Ramos (cell line): ENCODE measurements around the gene WDR27.
"Not testable (repeated sequence)": the region's sequence is repeated elsewhere in the genome, so short reads cannot be mapped to it uniquely, and the experiment has no call there.

ENCODE experiments used
- in situ Hi-C: fragments of 300-500 bp; cut with MboI; formaldehyde crosslinking; loops from one replicate; pipeline ENCODE4 v1.14.3; 2022; ENCODE audit warnings: low sequenced_read_pairs; ENCODE audit not compliant: unreplicated experiment

Gene WDR27

DNA sequence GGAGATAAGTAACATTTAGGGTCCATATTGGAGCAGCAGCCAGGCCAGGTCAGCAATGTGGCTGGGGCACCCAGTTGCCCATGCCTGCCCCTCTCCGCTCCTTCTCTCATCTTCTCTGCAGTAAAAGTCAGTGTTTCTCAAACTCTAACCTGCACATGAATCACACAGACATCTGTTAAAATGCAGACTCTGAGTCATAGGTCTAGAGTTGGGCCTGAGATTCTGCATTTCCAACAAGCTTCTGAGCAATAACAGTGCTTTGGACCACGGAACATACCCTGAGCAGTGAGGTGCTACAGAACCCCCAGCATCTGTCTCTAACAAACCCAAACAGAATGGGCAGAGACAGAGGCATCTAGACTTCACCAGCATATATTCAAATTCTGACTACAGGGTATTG lies 12.3 kb upstream of the WDR27 start:
- in situ Hi-C loops: no loop called here

DNA sequence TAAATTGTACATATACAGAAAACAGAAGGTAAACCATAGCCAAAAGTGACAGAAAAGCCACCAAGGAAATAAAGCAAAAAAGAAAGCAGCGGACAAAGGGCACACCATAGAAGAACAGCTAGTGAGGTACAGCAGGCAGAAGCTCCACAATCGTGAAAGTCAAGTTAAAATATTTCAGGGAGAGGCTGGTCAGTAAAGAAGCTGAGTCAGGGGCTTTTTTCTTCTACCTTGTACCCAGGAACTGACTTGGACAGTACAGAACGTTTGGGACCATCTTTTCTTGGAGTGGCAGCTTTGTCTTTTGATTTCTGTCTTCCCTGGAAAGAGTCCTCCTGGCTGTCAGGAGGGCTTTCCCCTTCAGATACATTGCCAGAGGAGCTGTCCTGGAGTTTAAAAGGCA lies 8.2 kb upstream of the WDR27 start:
- in situ Hi-C loops: no loop called here

DNA sequence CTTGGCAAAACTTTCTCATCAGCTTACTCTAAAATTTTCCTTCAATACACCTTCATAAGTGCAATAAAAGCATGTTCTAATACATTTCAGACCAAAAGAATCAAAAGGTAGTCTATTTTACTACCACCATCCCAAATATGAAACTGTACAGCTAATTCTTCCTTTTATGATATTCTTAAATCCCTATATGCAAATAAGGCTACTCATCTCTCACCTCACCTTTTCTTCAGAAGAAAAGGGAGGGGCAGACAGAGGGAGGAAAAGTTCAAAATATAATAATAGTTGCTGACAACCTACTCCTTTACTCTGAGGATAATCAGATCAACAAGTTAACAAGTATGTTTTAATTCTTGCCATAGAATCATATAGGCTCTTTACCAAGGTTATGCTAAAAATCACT lies 7.5 kb upstream of the WDR27 start:
- in situ Hi-C loops: no loop called here

DNA sequence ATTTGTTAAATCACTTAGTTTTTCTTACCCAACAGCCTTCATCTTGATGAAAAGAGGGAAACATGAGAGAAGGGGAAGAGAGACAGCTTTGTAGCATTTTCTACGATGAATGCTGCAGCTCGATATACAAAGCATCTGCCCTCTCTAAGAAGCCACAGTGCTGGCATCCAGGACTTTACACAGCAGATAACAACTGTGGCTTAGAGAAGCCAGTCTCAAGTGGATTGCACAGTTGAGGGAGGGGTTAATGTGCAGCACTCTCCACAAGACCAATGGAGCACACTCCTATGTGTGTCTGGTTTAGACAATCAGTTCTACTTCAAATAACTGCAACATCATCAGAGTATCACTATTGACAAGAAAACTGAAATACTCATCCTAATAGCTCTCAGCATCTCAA lies 5.9 kb upstream of the WDR27 start:
- in situ Hi-C loops: no loop called here

DNA sequence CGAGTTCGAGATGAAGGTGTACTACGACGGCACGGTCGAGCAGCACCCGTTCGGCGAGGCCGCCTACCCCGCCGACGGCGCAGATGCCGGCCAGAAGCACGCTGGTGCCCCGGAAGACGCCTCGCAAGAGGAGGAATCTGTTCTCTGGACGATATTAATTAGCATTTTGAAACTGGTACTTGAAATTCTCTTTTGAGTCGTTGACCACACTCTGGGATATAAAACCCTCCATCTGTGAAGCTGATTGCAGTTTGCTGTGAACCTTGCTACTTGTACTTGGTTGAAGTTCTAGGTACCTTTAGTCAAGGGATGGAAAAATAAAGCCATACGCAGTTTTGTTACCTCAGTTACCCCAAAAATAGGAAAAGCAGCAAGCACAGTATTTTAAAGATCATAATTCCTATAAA lies 1.0 kb upstream of the WDR27 start:
- in situ Hi-C loops: no loop called here

DNA sequence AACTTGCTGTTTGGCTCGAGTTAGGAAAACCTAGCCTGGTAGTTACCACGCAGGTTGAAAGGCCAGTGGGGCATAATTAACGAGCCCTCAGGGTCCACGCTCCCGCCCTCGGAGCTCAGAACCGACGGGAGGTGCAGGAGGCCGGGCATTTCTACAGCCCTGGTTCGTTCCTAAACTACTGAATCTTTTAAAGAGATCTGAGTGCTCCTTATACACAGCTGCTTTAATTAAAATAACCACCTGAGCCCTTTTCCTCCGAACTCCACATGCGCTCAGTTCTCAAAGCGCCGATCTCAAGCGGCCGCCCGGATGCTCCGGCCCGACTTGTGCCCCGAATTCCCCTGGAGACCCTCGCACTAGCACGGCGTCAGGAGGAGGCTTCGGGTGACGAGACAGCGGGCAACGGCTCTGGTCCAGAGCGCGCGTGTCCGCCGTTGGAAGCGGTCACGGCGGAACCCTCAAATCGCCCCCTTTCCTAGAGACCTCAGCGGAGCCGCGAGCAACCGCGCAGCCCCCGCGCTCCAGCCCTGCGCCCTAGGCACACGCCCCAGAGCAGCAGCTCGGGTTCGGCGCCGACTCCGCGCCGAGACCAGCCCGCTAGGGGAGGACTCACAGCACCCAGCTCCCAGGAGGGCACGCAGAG lies 397 bp downstream of the WDR27 start:
- in situ Hi-C loops: no loop called here

DNA sequence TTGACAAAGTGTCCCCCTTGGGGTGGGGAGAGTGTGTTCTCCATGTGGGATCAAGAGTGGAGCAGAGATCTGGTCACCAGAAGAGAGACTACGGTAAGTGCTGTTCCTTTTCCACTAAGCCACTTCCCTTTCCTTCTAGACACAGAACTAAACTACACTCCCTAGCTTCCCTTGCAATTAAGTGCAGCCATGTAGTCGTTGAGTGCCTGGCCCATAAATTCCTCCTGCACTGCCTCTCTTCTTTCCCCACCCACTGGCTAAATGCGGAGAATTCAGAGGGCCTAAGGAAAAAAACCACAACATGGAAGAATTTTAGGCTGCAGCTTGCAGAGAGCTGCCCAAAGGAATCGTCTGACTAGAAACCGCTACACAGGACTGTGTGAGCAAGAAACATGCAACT lies 1.5 kb downstream of the WDR27 start:
- in situ Hi-C loops: no loop called here

DNA sequence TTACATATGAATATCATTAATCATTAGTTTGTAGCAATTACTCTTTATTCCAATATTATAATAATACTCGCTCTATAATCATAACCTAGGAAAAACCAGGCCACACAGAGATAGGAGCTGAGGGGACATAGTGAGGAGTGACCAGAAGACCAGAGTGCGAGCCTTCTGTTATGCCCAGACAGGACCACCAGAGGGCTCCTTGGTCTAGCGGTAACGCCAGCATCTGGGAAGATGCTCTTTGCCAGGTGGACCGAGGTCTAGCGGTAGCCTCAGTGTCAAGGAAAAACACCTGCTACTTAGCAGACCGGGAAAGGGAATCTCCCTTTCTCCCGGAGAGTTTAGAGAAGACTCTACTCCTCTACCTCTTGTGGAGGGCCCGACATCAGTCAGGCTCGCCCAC lies 4.7 kb downstream of the WDR27 start:
- in situ Hi-C loops: not testable (repeated sequence)

DNA sequence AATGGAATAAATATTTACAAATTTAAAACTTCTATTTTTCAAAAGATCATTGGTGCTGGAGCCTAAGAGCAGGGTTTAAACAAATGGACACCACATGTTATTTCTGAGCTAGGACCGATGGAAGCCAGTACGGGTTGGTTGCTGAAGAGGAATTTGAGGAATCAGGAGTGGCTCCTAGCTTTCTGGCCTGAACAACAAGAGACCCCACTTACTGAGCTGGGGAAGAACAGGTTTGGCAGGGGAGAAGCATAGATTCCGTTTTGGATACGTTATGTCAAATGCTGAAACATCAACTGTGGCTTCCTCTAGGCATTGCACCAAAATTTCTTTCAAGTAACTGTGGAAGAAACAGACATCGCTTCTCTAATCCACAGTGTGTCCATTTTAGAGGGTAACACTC lies 6.7 kb downstream of the WDR27 start:
- in situ Hi-C loops: no loop called here

DNA sequence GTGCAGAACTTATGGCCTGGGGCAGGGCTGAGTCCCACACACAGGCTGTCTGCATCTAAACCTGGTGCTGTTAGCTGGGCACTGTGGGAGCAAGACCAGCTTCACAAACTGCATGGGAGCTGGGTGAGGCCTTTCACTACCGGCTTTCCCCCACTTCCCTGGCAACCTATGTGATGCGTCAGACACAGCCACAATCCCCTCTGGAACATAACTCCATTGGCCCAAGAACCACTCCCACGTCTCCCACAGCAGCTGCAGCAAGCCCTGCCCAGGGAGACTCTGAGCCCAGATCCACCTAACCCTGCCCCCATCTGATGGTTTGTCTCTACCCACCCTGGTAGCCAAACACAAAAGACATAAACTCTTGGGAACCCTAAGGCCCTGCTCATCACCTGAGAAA lies 9.3 kb downstream of the WDR27 start:
- in situ Hi-C loops: no loop called here

DNA sequence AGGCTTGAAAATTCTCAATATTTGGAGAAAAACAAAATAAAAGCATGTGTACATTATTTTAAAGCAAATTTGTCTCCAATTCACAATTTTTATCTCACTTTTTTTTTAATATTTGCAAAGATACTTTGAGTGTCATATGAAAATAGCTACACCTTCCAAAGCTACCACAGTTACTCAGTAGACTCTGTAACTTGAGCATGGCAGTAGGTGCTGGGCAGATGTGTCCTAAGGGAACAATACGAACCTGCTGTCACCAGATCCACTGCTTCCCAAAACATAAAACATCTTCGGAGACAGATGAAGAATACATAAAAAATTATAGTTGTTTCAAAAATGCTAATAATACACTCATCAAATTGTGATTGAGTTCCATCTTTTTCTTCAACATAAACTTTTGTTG lies 10.6 kb downstream of the WDR27 start:
- in situ Hi-C loops: no loop called here

DNA sequence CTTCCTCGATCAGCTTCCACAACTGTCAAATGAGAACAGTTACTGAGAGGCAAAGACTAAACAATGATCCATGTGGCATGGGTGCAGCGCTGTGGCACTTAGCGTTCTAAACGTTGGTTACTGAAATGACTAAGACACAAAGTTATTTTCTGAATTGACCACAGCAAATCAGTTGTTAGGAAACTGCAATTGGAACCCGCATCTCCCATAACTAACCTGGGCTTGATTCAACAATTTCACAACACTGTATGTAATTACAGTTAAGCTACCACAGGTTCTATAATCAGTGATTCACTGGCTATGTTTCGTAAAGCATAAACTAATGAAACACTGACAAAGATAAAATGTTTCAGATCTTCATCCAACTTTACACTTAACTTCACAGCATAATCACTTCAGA lies 12.5 kb downstream of the WDR27 start:
- in situ Hi-C loops: no loop called here

DNA sequence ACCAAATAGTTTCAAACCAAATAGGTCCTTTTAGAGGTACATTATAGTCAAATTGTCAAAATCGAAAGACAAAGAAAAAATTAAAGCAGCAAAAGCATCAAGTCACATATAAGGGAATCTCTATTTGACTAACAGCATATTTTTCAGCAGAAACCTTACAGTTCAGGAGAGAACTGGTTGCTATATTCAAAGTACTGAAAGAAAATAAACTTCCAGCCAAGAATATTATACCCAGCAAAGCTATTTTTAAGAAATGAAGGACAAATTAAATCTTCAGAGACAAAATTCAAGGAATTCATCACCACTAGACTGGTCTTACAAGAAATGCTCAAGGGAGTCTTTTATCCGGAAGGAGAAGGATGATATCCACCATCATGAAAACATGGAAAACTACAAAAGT lies 16.0 kb downstream of the WDR27 start:
- in situ Hi-C loops: no loop called here

DNA sequence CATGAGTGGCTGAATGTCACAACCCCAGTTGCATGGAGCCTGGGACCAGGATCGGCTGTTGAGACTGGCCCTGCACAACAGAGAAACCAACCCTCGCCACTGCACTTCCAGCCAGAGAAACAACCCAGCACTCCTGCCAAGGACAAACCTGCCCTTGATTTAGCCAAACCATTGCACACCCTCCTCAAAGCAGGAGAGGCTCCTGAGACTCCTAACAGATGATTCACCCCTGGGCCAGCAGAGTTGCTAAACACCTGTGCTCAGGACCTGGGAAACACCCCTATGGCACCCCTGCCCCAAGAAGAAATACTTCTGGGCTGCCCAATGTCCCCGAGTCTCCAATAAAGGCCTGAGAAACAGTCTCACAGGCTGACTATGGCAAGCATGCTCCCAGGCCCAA lies 17.8 kb downstream of the WDR27 start:
- in situ Hi-C loops: no loop called here

DNA sequence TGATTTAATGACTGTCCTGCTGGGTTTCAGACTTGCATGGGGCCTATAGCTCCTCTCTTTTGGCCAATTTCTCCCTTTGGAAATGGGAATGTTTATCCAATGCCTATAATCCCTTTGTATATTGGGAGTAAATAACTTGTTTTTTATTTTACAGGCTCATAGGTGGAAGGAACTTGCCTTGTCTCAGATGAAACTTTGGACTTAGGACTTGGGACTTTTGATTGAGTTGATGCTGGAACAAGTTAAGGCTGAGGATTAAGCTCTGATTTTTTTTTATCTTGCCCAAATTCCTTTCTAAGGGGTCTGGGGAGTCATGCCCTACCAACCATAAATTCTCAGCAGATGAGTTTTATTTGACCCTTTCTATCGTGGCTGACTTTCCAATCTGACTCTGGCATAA lies 23.5 kb downstream of the WDR27 start:
- in situ Hi-C loops: no loop called here

DNA sequence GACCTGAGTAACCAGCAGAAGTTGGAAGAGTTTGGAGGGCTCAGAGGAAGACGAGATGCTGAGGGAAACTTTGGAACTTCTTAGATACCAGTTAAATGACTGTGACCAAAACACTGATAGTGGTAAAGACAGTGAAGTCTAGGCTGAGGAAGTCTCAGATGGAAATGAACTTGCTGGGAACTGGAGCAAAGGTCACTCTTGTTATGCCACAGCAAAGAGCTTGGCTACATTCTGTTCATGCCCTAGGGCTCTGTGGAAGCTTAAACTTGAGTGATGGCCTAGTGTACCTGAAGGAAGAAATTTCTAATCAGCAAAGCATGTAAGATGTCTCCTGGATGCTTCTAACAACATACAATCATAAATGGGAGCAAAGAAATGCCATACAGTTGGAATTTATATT lies 24.7 kb downstream of the WDR27 start:
- in situ Hi-C loops: no loop called here

DNA sequence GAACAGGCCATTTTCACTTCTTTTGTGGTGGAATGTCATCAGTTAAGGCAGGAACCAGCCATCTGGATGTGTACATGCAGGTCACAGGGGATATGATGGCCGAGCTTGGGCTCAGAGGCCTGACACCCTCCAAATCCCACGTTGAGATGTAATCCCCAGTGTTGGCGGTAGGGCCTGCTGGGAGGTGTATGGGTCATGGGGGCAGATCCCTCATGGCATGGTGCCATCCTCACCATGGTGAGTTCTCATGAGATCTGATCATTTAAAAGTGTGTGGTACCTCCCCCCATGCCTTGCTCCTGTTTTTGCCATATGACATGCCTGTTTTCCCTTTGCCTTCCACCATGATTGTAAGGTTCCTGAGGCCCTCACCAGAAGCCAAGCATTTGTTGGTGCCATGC lies 26.8 kb downstream of the WDR27 start:
- in situ Hi-C loops: no loop called here

DNA sequence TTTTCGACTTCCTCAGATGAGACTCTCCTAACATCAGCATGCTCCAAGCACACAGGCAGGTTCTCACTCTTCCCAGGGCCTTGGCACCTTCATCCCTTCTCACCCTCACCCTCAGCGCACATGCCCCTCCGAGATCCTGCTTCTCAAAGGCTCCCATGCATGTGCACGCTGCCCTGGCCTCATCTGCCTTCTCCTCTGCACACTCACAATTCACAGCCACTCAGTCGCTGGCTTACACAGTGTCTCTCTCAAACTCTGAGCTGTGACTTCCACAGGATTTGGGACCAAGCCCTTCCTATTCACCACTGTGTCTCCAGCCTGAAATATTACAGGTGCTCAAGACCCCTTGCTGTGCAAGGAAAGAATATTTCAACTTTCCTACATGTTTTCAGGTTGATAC lies 30.3 kb downstream of the WDR27 start:
- in situ Hi-C loops: no loop called here

DNA sequence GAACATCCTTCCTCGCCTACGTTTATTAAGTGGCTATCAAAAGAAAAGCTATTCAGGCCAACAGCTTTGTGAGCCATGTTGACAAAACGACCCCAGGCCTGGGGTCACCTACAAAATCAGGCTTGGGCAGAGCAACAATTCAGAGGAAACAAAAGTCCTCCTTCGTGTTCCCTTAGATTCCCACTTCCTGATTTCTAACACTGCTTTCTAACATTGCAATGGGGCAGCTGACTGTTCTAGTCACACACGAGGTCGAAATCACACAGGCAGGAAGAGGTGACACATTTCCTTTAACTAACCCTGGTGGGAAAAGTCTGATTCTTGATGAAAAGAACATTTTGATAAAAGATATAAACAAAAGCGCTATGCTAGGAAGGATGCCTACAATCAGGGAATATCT lies 31.9 kb downstream of the WDR27 start:
- in situ Hi-C loops: no loop called here

DNA sequence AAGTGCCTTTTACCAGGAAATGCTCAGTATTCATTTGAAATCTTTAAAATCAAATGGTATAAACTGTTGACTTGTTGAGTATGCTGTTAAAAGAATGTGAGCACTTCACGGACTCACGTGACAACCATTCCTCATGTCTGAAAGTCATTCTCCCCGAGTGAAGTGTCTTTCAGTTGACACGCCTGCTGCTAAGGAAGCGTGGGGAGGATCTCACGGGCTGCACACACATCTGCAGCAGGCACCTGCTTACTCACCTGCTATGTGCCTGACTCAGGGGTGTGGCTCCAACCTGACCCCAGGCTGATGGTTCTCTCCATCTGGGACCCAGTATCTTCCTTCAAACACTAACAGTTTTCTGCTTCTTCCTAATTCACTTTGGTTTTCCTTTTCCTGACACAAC lies 32.7 kb downstream of the WDR27 start:
- in situ Hi-C loops: no loop called here

DNA sequence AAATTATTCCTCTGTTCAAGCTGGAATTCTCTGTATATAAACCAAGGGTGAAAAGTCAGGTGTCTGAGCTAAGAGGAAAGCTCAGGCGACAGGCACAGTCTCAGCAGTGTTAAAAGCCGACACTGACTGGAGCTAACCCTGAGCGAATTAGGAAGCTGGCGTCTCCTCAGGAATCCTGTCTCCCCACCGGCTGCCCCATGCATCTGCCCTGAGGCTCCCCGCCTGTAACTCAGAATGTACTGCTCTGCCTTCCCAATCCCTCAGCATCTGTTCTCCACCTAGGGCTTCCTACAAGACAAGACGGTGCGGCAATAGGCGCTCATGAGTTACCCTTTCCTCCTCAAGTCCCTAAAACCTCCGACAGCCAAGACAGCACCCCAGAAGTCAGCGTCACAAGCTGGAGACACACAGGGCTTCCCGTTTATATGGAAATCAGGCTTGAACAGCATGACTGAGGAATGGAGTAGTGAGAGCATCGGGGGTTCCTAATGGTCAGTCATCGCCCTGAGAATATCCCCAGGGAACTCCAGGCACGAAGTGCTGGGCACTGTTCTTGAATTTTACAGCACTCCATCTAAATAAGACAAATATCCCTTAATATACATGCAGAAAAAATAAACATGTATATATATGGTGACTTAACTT lies 33.5 kb downstream of the WDR27 start:
- in situ Hi-C loops: no loop called here

DNA sequence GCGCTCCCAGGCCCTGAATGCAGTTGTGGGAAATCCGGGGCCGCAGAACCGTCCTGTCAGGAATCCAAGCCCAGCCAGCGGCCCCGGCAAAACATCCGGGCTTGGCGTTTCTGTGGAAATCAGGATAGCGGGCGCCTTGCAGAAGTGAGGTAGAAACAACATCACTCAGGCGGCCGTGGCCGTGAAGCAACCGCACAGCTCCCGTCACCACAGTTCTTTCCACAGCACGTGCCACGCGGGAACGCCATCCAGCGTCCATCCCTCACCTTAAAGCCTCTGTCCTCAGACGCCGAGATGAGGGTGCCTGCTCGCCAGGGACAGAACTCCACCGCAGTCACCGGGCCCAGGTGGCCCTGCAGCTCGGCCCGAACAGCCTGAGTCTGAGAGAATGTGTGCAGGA lies 34.1 kb downstream of the WDR27 start:
- in situ Hi-C loops: no loop called here

DNA sequence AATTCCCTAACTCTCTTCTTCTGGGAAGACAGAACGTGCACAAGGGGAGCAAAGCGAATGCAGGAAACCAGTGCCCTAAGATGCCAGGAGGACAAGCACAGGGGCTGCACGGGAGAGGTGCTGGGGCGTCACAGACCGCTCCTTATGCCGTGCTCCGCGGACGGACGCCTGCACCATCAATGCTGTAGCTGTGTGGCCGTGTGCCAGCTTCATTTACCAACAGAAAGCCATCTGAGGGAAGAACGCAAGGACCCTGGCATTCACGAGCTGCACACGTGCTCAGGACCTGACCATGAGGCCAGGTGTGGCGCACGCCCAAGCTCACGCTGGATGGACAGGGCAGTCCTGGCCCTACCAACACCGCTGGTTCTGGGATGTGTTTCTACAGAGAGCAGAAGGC lies 35.4 kb downstream of the WDR27 start:
- in situ Hi-C loops: no loop called here
